GM19238 (cell line): ENCODE results near the gene SORCS2.

ENCODE experiments used
- DNase-seq: peaks from one replicate; pipeline ENCODE4 v3.0.0; 2011; ENCODE audit warnings: low spot score; ENCODE audit not compliant: insufficient read length

The SORCS2 gene

DNA sequence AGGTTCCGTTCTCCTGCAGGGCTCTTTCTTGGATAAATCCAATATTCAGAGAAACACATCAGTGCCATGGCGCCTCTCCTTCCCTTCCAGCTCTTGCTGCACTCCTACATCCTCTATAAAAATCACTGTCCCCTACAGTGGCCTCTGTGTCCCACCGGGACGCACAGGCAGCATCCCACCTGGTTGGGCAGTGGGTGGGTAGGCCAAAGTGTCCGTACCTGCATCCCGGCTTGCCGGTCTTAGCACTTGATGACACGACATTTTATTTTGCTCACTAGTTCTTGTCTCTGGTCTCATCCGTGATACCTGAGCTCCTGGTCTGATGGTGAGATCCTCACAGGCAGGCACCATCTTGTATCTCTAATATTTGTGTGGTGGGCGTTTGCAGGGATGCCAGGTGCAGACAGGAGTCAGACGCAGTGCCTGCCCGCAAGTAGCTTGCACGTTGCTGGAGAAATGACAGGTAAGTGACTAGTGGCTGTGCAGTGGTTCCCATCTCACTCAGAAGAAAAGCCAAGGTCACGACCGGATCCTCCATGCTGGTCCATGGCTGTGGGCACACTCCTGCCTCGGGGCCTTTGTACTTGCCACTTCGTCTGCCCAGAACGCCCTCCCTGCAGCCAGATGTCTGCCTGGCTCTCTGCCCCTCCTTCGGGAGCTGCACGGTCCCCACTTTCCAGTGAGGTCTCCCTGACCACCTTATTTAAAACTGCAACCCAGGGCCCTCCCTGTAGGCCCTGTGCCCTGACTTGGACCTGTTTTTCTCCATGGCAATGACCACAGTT lies 109.7 kb downstream of the SORCS2 start:
- DNase-seq = no peak

DNA sequence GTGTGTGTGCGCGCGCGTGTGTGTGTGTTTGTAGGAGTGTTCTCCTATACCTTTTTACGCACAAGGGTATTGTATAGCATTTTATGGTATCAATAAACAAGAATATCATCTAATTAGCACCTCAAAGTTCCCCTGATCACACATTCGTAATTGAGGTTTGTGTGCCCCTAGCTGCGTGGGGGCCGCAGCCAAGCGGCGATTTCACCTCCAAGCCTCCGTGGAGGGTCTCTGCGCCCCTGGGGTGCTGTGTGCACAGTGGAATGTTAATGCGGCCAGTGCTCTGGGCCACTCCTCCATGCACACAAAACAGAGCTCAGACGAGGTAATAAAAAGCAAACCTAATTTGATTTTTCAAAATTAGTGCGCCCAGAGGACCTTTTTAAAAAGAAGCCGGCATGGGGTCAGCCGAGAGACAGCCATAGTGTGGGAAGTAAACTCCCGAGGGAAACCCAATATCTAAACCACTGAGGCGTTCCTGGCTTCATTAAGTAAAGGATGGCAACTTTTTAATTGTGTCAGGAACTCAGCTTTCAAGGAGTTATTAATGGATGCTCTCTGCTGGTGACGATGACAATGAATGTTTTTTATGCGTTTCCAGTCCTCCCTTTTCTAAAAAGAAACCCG lies 110.6 kb downstream of the SORCS2 start:
- no peak for DNase-seq

DNA sequence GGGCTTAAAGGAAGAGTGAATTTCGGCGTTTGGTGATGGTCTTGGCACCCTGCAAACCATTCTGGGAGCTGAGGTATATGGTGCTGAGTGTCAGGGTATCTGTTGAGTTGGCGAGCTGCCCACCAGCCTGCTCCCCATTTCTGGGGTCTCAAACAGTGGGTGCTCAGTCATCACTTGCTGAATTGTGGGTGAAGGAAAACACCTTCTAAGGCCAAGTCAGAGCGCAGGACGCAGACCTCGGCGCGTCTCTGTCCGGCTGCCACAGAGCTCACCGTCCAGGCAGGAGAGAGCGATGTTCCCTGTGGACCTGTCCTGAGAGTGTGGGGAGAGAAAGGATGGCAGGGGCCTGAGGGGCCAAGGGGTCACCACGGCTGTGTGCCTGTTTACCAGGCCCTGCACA lies 111.2 kb downstream of the SORCS2 start:
- no peak for DNase-seq

DNA sequence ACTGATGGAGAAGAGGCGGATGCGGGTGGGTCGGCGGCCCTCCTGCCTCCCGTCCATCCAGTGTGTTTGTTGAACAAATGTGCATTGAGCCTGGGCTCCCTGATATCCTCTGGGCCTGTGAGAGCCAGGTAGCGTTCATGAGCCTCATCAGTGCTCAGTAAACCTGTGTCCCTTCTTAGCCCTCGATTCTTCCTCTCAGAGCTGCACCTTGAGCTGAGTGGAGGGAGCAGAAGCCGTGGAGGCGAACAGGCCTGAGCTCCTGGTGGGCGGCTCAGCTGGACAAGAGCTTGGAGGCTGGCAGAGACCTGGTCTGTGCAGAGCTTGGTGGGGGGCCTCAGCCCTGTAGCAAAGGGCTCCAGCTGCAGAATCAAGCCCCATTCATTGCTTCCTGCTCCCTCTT lies 112.1 kb downstream of the SORCS2 start:
- no peak for DNase-seq

DNA sequence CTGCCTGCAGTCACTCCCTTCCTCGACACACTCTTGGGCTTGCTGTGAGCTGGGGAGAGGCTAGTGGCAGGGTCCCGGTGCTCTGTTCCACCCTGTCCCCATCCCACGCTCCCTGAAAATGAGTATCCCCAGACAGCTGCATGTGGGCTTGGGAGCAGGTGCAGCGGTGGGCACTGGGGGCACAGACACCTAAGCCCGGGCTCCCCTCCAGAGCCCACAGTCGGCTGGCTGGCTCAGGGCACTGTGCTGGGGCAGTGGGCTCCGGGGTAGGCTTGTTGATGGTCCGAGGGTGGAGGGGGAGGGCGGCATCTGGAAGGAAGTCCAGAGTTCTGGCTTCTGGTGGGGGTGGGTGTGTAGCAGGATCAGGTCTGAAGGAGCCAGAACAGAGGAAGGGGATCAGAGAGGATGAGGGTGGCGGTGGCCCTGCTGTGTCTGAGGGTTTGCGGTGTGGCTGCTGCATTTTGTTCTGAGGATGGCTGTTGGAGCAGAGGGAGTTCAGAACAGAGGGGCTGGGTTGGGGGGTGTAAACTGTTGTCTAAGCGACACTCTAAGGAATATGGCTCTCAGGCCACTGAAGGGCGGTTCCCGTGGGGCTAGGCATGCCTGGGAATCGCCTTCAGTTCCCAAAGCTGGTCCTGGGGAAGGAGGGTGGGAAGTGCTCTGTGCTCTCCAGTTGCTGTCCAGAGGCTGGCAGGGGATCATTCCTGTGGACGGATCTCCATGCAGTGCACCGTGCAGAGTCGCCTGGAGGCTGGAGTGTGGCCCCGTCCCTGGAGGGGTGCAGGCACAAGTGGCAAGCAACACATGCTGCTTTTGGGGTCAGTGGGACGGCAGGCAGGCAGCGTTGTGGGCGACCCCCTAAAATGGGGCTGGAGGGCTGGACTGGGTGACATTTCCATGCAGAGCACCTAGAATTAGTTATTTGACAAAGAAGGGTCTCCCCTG lies 114.0 kb downstream of the SORCS2 start:
- no peak for DNase-seq

DNA sequence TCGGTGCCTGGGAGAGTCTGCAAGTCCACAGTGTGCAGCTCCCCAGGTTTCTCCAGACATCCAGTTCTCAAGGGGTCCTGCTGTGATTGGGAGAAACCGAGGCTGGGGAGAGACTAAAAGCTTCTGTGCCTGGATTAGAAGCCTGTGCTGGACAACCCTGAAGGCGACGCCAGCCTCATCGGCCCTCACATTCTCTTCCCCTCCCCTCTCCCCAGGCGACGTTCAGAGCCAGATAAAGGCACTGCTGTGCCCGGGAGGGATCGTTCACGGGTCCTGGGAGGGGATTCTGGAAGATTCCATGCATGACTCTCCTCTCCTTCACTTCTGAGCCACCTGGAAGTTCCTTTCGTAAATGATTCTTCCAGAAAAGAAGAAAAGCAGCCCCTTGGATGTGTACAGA lies 114.6 kb downstream of the SORCS2 start:
- DNase-seq = no peak

DNA sequence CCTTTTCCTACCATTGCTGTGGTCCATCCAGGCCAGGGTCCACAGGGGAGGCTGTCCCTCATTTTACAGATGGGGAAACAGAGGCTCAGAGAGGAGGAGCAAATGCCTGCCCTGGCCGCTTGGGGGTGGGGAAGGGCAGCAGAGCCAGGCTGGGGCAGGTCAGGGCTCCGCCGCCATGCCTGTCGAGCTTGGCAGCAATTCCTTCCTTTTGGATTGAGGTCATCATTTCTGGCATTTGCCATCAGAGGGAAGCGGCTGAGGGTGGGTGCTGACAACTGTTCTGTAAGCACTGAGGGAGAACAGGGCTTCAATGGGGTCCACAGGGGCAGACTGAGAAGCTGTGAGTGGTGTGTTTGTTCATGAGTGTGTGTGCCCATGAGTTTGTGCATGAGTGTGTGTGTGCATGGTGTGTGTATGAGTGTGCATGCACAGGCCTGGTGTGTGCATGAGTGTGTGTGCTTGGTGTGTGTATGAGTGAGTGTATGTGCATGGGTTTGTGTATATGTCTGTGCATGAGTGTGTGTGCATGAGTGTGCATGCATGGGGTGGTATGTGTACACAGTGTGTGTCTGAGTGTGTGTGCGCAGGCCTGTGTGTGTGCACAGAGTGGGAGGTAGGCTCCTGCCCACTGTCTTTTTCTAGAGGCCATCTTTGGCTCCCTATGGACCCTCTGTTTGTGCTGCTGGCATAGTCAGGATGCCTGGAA lies 115.2 kb downstream of the SORCS2 start:
- DNase-seq = no peak

DNA sequence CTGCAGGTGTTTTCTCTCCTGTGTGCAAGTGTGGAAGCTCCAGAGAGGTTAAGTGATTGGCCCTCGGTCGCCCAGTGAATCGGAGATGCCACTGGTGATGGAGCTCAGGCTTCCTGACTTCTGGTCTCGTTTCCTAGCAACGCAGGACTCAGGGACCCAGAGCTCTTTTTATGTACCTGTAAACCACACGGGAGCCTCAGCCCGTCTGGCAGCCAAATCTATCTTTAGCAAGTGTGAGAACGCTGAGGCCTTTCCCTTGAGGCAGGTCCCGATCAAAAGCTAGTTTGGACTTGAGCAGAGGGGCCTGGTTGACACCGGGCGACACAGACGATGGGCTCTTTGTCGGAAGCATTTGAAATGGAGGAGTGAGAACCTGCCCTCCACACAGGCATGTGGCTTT lies 116.8 kb downstream of the SORCS2 start:
- no peak for DNase-seq

DNA sequence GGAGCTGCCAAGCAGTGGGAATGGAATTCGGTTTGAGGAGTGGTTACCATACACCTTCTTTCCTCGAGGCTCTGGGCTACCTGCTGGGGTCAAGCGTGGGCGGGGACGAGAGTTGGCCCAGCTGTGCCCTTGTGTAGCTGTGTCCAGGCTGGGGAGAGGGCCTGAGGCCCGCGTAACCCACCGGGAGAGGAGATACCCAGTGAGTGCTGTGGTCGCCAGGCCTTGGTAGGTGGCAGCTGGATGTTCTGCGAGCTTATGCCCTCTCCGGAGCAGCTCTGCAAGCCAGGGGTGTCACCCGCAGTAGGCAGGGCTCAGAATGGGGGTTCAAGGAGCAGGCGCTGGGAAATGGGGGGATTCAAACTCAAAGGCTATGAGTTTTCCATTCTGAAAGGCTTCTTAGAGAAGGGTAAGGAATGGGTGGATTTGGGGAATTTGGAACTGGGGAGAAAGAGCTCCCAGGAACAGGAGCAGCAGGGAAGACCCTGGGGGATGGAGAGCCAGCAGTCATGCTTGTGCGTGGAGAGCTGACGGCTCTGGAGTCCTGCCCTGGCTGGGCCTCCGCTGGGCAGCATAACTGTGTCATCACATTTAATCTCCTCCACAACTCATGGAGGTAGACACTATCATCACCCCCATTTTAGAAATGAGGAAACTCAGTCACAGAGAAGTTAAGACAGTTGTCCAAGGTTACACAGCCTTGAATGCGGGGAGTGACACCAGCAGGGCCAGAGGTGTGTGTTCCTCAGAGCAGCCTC lies 117.5 kb downstream of the SORCS2 start:
- no peak for DNase-seq

DNA sequence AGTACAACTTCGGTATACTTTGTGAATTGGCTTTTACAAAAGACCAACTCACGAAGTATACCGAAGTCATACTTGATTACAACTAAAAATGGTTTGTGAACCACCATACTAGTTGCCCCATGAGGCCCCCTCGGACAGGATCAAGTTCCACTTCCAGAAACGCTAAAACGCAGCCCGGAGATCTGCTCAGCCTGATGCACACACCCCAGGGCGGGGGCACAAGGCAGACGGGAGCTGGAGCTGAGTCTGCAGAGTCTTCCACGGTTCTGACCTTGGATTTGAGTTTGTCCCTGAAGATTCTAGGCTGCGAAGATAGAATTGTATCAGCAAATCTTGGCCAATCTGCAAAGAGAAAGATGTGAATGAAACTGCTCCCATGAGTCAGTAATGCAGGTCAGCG lies 118.1 kb downstream of the SORCS2 start:
- DNase-seq = no peak

DNA sequence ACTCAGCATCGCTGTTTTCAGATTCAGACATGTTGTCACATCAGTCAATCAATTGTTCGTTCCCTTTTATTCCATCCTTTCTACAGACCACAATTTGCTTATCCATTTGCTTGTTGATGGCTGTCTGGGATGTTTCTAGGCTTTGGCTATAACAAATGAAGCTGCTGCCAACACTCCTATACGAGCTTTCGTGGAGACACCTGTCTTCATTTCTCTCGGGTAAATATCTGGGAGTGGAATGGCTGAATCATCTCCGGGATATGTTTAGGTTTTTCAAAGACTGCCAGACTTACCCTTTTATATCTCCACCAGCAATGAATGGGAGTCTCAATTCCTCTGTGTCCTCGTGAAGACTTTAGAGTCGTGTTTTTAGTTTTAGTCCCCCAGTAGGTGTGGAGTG lies 118.9 kb downstream of the SORCS2 start:
- DNase-seq = no peak

DNA sequence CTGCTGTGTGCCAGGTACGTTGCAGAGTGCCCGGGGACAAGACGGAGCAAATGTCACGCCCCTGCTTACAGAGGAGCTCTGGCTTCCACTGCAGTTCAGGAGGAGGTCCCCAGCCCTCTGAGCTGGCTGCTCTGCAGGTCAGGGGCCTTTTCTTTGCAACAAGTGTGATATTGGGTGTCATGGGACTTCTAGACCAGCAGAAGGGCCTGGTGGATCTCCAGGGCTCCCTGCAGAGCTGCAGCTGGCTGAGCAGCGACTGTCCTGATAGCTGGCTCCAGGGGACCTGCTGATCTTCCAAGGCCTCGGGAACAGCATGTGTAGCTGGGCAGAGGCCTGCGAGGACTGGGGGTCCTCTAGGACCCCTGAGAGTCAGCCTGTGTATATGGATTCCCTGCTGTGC lies 120.4 kb downstream of the SORCS2 start:
- no peak for DNase-seq

DNA sequence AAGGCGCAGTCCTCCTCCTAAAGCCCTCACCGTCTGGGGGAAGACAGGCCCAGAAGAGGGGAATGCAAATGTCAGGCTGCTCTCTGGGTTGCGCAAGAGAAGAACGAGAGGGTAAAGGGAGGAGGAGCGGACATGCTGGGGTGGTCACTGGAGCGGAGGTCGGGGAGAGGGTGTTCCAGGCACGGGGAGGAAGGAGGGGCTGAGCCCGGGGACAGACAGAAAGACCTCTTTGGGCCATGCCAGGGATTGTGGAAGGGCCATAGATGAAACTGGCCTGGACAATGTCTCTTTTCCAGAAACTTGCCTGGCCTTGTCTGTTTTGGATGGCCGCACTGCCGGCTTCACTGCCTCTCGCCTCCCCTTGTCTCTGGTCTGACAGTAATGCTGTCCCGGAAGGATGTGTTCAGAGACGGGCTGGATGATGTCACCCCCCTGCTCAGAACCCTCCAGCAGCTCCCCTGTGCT lies 121.0 kb downstream of the SORCS2 start:
- no peak for DNase-seq

DNA sequence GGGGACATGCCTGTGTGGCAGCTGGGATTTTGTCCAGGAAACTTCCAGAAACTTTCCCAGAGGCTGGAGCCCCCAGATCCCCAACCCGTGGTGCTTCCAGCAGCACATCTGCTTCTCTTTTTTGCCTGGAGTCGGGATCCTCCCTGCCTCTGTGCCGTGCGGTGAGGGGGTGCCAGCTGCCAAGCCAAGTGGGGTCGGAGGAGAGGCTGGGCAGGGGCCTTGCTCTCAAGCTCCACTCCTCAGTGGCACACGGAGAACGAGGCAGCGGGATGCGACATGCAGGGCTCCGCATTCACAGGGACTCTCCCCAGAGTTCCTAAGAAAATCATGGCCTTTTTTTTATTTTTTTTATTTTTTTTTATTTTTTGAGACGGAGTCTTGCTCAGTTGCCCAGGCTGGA lies 121.7 kb downstream of the SORCS2 start:
- DNase-seq = no peak

DNA sequence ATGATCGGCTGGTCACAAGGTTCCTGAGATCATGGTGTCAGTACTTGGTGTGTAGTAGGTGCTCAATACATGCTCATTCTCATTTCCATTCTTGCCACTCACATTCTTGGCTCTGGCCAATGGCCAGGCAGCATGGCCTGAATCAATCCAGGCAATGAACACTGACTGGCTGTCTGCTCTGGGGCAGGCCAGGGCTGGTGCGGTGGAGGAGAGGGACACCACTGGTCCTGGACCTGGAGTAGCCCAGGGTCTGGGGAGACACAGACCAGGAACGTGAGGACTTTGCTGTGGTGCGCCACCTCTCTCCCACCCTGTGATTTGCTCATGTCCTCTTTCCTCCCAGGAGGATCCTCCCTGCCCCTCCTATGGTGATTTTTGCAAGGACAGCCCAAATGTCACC lies 122.9 kb downstream of the SORCS2 start:
- no peak for DNase-seq

DNA sequence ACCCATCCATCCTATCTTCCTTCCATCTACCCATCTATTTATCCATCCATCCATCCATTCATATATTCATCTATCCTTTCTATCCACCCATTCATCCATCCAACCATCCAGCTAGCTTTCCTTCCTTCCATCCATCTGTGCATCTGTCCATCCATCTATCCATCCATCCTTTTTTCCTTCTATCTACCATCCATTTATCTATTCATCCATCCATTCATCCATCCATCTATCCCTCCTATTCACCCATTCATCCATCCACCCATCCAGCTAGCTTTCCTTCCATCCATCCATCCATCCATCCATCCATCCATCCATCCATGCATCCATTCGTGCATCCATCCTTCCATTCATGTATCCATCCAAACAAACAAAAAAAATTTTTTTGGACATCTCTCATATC lies 123.6 kb downstream of the SORCS2 start:
- no peak for DNase-seq

DNA sequence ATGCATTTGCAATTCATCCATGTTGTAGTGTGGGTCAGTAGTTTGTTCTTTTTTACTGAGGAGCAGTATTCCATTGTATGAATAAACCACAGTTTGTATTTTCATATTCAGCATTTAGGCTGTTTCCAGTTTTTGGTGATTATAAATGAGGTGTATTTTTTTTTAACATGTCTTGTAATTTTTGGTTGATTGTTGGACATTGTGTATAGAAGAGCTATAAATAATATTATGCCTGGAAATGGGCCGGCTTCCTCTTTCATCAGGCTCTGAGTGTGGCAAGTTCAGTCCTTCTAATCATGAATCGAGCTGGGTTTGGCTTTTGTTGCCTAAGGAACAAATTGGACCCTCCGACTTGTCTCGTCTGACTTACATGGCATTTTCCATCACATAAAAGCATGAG lies 126.7 kb downstream of the SORCS2 start:
- DNase-seq = no peak

DNA sequence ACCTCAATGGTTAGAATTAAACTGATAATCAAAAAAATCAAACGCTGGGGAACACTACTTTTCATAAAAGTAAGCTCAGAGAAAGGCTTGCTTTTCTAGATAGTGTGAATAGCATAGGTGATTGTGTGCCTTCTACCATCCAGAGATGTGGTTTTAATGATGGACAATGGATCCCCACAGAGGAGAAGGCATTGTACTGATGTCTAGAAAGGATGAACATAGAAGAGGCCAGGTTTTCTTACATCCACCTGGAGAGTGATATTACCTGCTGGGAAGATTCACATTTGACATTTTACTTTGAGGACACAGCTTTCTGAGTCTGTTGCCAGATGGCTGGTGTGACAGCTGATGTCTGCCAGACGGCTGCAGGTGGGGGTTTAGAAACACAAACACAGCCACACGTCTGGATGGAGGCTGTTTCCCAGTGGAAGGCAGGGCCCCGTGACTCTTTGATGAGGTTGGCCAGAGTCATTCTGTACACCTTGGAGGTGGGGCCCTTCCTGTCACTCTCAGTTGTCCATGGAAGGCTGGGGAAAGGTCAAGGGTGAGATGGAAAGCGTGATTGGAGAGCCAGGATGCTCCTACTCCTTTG lies 128.0 kb downstream of the SORCS2 start:
- no peak for DNase-seq

DNA sequence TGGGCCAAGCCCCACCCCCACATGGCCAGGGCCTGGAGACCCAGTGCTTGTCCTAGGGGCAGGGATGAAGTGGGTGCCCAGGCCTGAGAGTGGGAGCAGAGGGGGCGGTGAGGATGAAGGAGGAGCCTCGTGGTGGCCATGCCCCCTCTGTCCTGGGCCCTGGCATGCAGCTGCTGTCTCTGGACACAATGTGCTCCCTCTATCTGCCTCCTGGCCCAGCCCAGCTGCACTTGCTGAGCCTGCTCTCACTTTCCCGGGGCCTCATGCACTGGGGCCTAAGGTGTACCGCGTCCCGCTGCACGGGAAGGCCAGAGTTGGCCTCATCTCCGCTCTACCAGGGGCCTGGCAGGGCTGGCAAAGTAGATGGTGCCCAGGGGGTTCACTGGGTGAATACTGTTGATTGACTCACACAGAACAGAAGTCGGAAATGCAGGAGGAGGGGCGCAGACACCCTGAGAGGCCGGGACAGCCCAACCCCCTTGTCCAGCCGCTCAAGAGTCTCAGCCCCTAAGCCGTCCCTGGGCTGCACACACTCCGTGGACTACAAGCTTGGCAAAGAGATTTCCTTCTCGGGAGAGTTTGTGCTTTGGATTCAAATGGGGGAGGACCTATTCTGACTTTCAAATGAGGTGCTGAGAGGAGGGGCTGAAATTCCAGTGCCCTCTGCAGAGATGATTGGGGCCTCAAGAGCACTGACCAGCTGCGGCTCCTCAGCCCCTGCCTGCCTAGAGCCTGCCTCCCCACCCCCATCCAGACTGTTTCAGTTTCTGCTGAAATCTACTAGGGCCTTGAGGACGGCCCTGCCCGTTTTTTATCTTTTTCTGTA lies 130.0 kb downstream of the SORCS2 start:
- no peak for DNase-seq
